Neuron (in vitro differentiated cells): ENCODE results near the gene TET1.

Experiments used
- H2AFZ ChIP-seq: one replicate; pipeline ENCODE4 v1.6.1; 2013; ENCODE audit warnings: low read depth, mild to moderate bottlenecking, inconsistent platforms, low read length, moderate library complexity
- H3K27me3 ChIP-seq: one replicate; pipeline ENCODE4 v1.6.1; 2013; ENCODE audit warnings: low read length; ENCODE audit not compliant: insufficient read depth
- H3K36me3 ChIP-seq: one replicate; pipeline ENCODE4 v1.6.1; 2013; ENCODE audit warnings: low read length; ENCODE audit not compliant: insufficient read depth
- H3K4me1 ChIP-seq: one replicate; pipeline ENCODE4 v1.6.1; 2013; ENCODE audit warnings: low read length; ENCODE audit not compliant: insufficient read depth
- H3K4me3 ChIP-seq: 2 replicates; pipeline ENCODE4 v1.5.1; 2013; ENCODE audit warnings: mild to moderate bottlenecking, low read length, moderate library complexity
- H3K9me3 ChIP-seq: one replicate; pipeline ENCODE4 v1.6.1; 2013; ENCODE audit warnings: low read length

The TET1 gene

GRCh38 chr10:68553599-68553998, 6.5 kb upstream of the TET1 start:
- peaks cover 2% of the 10 kb centered on the region for H3K4me1 ChIP-seq
- no peak overlapping the region for H3K4me3 ChIP-seq

GRCh38 chr10:68558478-68558877, 1.7 kb upstream of the TET1 start:
- Histone ChIP-seq H3K36me3 (no peaks in the 10 kb centered on the region), H3K27me3 (no peaks in the 10 kb centered on the region), H3K9me3 (no peaks in the 10 kb centered on the region), H3K4me3 (no peak overlapping the region), H3K4me1 (peaks cover 15% of the 10 kb centered on the region), H2AFZ (no peak overlapping the region)

More at GRCh38 chr10:68553599-68553998, 6.5 kb upstream of the TET1 start:
- no peak overlapping the region for H2AFZ ChIP-seq
- H3K36me3 ChIP-seq, result no peaks in the 10 kb centered on the region
- H3K27me3 ChIP-seq, result no peaks in the 10 kb centered on the region
- no peaks in the 10 kb centered on the region for H3K9me3 ChIP-seq

- Histone ChIP-seq H3K4me3 (no peak overlapping the region), H3K36me3 (no peaks in the 10 kb centered on the region), H3K9me3 (no peaks in the 10 kb centered on the region), H3K27me3 (no peaks in the 10 kb centered on the region), H2AFZ (no peak overlapping the region), H3K4me1 (peaks cover 16% of the 10 kb centered on the region)
Measured at GRCh38 chr10:68559251-68559650, 886 bp upstream of the TET1 start.

- H3K4me3 ChIP-seq, result peak overlapping the region; percentile 84
- no peaks in the 10 kb centered on the region for H3K27me3 ChIP-seq
- no peaks in the 10 kb centered on the region for H3K36me3 ChIP-seq
- no peaks in the 10 kb centered on the region for H3K9me3 ChIP-seq
- peak overlapping the region; percentile 96 for H2AFZ ChIP-seq
- peaks cover 16% of the 10 kb centered on the region for H3K4me1 ChIP-seq
Measured at GRCh38 chr10:68559841-68560185, 324 bp upstream of the TET1 start.

- Histone ChIP-seq H3K9me3 (no peaks in the 10 kb centered on the region), H2AFZ (peak overlapping the region; percentile 96), H3K36me3 (no peaks in the 10 kb centered on the region), H3K27me3 (no peaks in the 10 kb centered on the region), H3K4me3 (peak overlapping the region; percentile 84), H3K4me1 (peaks cover 24% of the 10 kb centered on the region)
Measured at GRCh38 chr10:68560943-68561864, 1.1 kb downstream of the TET1 start.

GRCh38 chr10:68561865-68562649, 1.9 kb downstream of the TET1 start:
- Histone ChIP-seq H3K36me3 (no peaks in the 10 kb centered on the region), H3K9me3 (no peaks in the 10 kb centered on the region), H3K4me1 (peaks cover 26% of the 10 kb centered on the region), H3K27me3 (no peaks in the 10 kb centered on the region), H3K4me3 (peak overlapping the region; percentile 84), H2AFZ (peak overlapping the region; percentile 41)

- Histone ChIP-seq H2AFZ (peak overlapping the region; percentile 12), H3K4me3 (peak overlapping the region; percentile 84), H3K4me1 (peaks cover 26% of the 10 kb centered on the region), H3K27me3 (no peaks in the 10 kb centered on the region), H3K36me3 (no peaks in the 10 kb centered on the region), H3K9me3 (no peaks in the 10 kb centered on the region)
Measured at GRCh38 chr10:68562661-68563570, 2.8 kb downstream of the TET1 start.

GRCh38 chr10:68564712-68565111, 4.6 kb downstream of the TET1 start:
- no peaks in the 10 kb centered on the region for H3K27me3 ChIP-seq
- H3K36me3 ChIP-seq, result no peaks in the 10 kb centered on the region
- no peak overlapping the region for H2AFZ ChIP-seq
- H3K4me3 ChIP-seq, result no peak overlapping the region
- peaks cover 19% of the 10 kb centered on the region for H3K4me1 ChIP-seq
- no peaks in the 10 kb centered on the region for H3K9me3 ChIP-seq

- no peak overlapping the region for H2AFZ ChIP-seq
- H3K9me3 ChIP-seq, result no peaks in the 10 kb centered on the region
- H3K36me3 ChIP-seq, result no peaks in the 10 kb centered on the region
- H3K4me1 ChIP-seq, result peaks cover 17% of the 10 kb centered on the region
- H3K4me3 ChIP-seq, result no peak overlapping the region
- no peaks in the 10 kb centered on the region for H3K27me3 ChIP-seq
Measured at GRCh38 chr10:68565658-68566057, 5.5 kb downstream of the TET1 start.

GRCh38 chr10:68566351-68566750, 6.2 kb downstream of the TET1 start:
- Histone ChIP-seq H3K9me3 (no peaks in the 10 kb centered on the region), H3K4me3 (no peak overlapping the region), H3K36me3 (no peaks in the 10 kb centered on the region), H3K27me3 (no peaks in the 10 kb centered on the region), H3K4me1 (peaks cover 17% of the 10 kb centered on the region), H2AFZ (no peak overlapping the region)

GRCh38 chr10:68566955-68567354, 6.8 kb downstream of the TET1 start:
- Histone ChIP-seq H3K4me1 (peaks cover 17% of the 10 kb centered on the region), H3K9me3 (no peaks in the 10 kb centered on the region), H3K36me3 (peaks cover 2% of the 10 kb centered on the region), H3K4me3 (no peak overlapping the region), H2AFZ (no peak overlapping the region), H3K27me3 (no peaks in the 10 kb centered on the region)

GRCh38 chr10:68572151-68572550, 12.0 kb downstream of the TET1 start:
- Histone ChIP-seq H2AFZ (no peak overlapping the region), H3K9me3 (no peaks in the 10 kb centered on the region), H3K4me1 (no peaks in the 10 kb centered on the region), H3K36me3 (peaks cover 33% of the 10 kb centered on the region), H3K4me3 (no peak overlapping the region), H3K27me3 (no peaks in the 10 kb centered on the region)
